ENCODE measurements around the gene ZC3H7B. TPM values are rescaled to one million over a fixed set of nuclear protein-coding genes. Genes with fewer than 3 reads are reported as not detected.
"Not testable (repeated sequence)": the region's sequence is repeated elsewhere in the genome, so short reads cannot be mapped to it uniquely, and the experiment has no call there.

The ZC3H7B gene
- total RNA-seq, 2 donors from 2014 or later = 24.5 to 33.3 TPM

DNA sequence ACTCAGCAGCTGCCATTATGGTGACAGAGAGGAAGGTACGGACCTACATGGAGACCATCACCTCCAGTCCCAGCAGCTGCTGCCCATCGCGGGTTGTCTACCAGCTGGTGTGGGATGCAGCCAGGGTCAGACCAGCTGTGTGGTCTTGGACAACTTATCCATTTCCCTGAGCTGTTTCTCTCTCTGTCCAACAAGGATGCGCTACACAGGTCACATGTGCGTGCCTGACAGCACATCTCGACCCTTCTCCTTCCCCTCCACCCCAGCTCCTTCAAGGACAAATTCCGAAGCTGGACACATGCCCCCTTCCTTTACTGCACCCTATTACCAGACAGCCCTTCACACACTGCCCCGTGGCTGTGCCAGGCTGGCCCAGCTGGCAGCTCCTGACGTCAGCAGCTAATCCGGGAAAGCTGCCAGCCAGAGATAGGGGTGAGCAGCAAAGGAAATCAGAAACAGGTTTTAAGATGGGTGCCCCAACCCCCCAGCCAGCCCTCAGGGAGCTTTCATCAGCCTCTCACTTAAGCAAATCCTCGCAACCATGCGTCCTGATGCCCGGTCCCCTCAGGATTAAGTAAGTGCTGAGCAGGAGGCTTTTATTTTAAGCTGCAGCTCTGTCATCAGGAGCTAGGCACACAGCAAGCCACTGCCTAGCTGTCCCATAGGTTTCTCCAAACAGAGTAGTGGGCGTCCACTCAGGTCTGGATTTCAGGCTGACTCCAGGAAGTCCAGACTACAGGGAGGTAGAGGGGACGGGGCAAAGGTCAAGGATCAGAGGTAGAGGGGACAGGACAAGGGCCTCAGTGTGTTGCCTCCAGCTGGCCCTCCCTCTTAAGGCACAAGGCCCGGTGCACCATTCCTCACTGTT is 100.7 kb downstream of the ZC3H7B start:
- H3K27ac ChIP-seq = peak overlapping the region; percentile 78 to 85
- DNase-seq (ENCODE audit: low spot score) = peak; percentile 77
- H3K4me3 ChIP-seq = no peak overlapping the region
- peaks cover 0 to 30% of the 10 kb centered on the region in 2 donors for H3K4me1 ChIP-seq
- peaks cover 12% of the 10 kb centered on the region for H3K36me3 ChIP-seq
- TF ChIP-seq, protein P1, sequence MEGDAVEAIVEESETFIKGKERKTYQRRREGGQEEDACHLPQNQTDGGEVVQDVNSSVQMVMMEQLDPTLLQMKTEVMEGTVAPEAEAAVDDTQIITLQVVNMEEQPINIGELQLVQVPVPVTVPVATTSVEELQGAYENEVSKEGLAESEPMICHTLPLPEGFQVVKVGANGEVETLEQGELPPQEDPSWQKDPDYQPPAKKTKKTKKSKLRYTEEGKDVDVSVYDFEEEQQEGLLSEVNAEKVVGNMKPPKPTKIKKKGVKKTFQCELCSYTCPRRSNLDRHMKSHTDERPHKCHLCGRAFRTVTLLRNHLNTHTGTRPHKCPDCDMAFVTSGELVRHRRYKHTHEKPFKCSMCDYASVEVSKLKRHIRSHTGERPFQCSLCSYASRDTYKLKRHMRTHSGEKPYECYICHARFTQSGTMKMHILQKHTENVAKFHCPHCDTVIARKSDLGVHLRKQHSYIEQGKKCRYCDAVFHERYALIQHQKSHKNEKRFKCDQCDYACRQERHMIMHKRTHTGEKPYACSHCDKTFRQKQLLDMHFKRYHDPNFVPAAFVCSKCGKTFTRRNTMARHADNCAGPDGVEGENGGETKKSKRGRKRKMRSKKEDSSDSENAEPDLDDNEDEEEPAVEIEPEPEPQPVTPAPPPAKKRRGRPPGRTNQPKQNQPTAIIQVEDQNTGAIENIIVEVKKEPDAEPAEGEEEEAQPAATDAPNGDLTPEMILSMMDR (IDR thresholded peaks at IDR 0.05) = no peak
- no peaks in the 10 kb centered on the region for H3K9me3 ChIP-seq
- H3K27me3 ChIP-seq = no peaks in the 10 kb centered on the region

DNA sequence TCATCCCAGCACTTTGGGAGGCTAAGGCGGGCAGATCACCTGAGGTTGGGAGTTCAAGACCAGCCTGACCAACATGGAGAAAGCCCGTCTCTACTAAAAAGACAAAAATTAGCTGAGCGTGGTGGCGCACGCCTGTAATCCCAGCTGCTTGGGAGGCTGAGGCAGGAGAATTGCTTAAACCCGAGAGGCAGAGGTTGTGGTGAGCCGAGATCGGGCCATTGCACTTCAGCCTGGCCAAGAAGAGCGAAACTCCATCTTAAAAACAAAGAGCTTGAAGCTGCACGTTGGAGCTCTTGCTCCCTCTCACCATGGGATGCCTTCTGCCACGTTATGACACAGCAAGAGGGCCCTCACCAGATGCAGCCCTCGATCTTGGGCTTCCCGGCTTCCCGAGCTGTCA is 101.5 kb downstream of the ZC3H7B start:
- peaks cover 0 to 30% of the 10 kb centered on the region in 2 donors for H3K4me1 ChIP-seq
- not testable (repeated sequence) for H3K27me3 ChIP-seq; H3K36me3 ChIP-seq; H3K4me3 ChIP-seq; DNase-seq (ENCODE audit: low spot score); H3K9me3 ChIP-seq
- peak overlapping the region; percentile 78 to 85 for H3K27ac ChIP-seq

DNA sequence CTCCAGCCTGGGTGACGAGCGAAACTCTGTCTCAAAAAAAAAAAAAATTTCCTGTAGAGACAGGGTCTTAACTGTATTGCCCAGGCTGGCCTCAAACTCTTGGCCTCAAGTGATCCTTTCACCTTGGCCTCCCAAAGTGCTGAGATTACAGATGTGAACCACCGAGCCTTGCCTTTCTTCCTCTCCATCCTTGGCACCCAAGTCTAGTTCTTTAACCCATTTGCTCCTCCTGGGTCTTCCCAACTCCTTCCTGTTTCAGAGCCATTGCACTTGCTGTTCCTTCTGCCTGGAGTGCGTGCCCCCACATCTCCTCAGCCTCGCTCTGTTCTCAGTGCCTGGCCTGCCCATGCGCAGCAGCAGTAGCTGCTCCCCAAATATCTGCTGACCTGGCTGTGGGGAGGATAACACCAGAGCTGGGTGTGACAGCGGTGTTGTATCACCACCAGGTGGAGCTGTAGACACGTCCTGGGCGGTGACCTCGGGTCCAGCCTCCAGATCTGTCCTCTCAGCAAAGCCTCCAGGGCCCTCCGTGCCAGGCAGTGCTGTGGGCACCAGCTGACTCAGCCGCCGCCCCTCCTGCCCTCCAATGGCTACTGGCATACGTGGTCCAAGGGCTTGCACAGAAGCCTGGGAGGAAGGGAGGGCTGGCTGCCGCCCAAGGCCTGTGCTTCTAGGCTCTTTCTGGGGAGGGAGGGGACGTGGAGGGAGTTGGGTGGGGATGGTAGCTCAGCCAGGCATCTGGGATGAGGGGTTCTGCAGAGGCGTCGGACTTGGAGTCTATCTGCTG is 102.4 kb downstream of the ZC3H7B start:
- Histone ChIP-seq H3K36me3 (no peaks in the 10 kb centered on the region), H3K4me3 (no peak overlapping the region), H3K27ac (peak overlapping the region; percentile 78 to 85), H3K4me1 (peaks cover 0 to 33% of the 10 kb centered on the region in 2 donors), H3K9me3 (no peaks in the 10 kb centered on the region), H3K27me3 (no peaks in the 10 kb centered on the region)
- DNase-seq (ENCODE audit: low spot score) = peak; percentile 93
- TF ChIP-seq, protein P1 (IDR thresholded peaks at IDR 0.05) = peak; percentile 95 to 98

DNA sequence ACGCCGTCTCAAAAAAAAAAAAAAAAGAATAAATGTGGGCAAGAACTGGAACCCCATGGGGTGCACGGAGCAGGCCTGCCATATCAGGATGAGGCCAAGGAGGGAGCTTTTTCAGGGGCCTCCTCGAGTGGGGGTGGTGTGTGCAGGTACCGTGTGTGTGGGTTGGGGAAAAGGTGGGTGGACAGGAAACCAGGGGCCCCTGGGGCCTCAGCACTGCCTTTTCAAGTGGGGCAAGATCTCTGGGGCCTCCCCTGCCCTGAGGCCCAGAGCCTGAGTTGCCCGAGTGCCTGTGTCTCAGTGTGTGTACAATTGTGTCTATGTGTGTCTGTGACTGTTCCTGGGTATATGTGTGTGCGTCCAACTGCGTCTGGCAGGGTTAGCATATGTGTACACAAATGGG is 104.3 kb downstream of the ZC3H7B start:
- Histone ChIP-seq H3K27ac (no peak overlapping the region), H3K4me1 (peaks cover 0 to 44% of the 10 kb centered on the region in 2 donors), H3K36me3 (no peaks in the 10 kb centered on the region), H3K27me3 (no peaks in the 10 kb centered on the region), H3K4me3 (no peak overlapping the region), H3K9me3 (no peaks in the 10 kb centered on the region)
- TF ChIP-seq, protein P1 (IDR thresholded peaks at IDR 0.05) = no peak
- DNase-seq (ENCODE audit: low spot score) = no peak

DNA sequence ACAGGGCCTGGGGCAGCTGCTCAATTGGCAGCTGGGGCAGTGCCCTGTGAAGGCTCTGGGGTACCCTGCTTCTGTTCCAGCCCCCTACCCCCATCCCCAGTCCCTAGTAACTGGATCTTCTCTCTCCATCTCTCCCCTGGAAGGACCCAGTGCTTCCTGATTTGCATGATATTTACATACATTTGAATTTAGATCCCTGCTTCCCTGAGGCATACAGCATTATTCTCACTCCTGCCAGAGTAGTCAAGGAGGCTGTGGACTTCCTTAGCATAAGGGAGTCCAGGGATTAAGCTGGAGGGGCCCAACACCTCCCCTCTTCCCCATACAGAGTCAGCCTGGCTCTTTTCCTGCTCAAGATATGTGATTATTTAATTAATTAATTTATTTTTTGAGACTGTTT is 105.1 kb downstream of the ZC3H7B start:
- DNase-seq (ENCODE audit: low spot score) = no peak
- H3K4me1 ChIP-seq = peaks cover 0 to 53% of the 10 kb centered on the region in 2 donors

More for the DNA sequence above, 105.1 kb downstream of the ZC3H7B start:
- no peaks in the 10 kb centered on the region for H3K9me3 ChIP-seq
- H3K27ac ChIP-seq = no peak overlapping the region
- H3K27me3 ChIP-seq = no peaks in the 10 kb centered on the region
- TF ChIP-seq, protein P1 (IDR thresholded peaks at IDR 0.05) = no peak
- H3K36me3 ChIP-seq = no peaks in the 10 kb centered on the region
- H3K4me3 ChIP-seq = no peak overlapping the region

All from right atrium auricular region (tissue), 2 donors.